Measurements from ENCODE around the gene SPOCK1. TPM values are rescaled to one million over a fixed set of nuclear protein-coding genes. Genes with fewer than 3 reads are reported as not detected.

The SPOCK1 gene
- polyA plus RNA-seq, 3 donors, result 1.8 to 5.7 (median 2.1) TPM

DNA sequence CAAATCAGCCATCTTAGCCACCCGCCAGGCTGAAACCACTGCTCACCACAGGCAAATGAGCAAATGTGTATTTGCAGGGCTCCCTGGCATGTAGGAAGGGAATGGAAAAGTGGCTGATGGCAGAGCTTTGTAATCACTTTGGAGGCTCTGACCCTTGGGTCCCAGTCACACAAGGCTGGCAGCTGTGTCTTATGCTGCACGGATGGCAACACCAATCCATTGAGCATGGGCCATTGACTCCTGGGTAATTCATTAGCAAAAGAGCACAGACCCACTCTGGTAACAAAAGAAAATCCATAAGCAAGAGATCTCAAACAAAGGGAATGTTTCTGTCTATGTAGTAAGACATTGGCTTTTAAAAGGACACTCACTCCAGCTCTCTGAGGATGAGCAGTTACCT is 57.6 kb downstream of the SPOCK1 start:
- DNase-seq, result no peak
- Histone ChIP-seq H3K9ac (ENCODE audit: insufficient read depth, low read length, poor library complexity, severe bottlenecking) (no peak overlapping the region), H2AFZ (ENCODE audit: insufficient read depth, low read depth, low read length, poor library complexity, severe bottlenecking) (no peak overlapping the region), H3K36me3 (replicated peaks in 1 of 2; ENCODE audit: control insufficient read depth in 1 of 2, insufficient read depth in 2 of 2, low read length in 2 of 2) (no peaks in the 10 kb centered on the region), H3K4me1 (ENCODE audit: control insufficient read depth in 1 of 2, insufficient read depth in 2 of 2, low read length in 2 of 2) (no peaks in the 10 kb centered on the region), H4K20me1 (ENCODE audit: insufficient read depth, low read length) (no peaks in the 10 kb centered on the region), H3K9me3 (replicated peaks in 1 of 2; ENCODE audit: control insufficient read depth in 1 of 2, insufficient read depth in 1 of 2, low read length in 2 of 2) (no peaks in the 10 kb centered on the region), H3K4me3 (replicated peaks in 1 of 3; ENCODE audit: low read depth in 2 of 3, low read length in 3 of 3) (no peak overlapping the region), H3K4me2 (replicated peaks; ENCODE audit: extremely low read depth, low read length, poor library complexity, severe bottlenecking) (no peak overlapping the region), H3K27ac (ENCODE audit: low read depth in 1 of 2, low read length in 2 of 2) (no peak overlapping the region), H3K27me3 (ENCODE audit: control insufficient read depth in 2 of 2, insufficient read depth in 2 of 2, low read length in 2 of 2) (no peaks in the 10 kb centered on the region), H3K79me2 (ENCODE audit: insufficient read depth, low read length) (no peaks in the 10 kb centered on the region)
- TF ChIP-seq, protein P1, sequence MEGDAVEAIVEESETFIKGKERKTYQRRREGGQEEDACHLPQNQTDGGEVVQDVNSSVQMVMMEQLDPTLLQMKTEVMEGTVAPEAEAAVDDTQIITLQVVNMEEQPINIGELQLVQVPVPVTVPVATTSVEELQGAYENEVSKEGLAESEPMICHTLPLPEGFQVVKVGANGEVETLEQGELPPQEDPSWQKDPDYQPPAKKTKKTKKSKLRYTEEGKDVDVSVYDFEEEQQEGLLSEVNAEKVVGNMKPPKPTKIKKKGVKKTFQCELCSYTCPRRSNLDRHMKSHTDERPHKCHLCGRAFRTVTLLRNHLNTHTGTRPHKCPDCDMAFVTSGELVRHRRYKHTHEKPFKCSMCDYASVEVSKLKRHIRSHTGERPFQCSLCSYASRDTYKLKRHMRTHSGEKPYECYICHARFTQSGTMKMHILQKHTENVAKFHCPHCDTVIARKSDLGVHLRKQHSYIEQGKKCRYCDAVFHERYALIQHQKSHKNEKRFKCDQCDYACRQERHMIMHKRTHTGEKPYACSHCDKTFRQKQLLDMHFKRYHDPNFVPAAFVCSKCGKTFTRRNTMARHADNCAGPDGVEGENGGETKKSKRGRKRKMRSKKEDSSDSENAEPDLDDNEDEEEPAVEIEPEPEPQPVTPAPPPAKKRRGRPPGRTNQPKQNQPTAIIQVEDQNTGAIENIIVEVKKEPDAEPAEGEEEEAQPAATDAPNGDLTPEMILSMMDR (IDR thresholded peaks at IDR 0.05), result no peak
- H3K4me1 Mint-ChIP-seq, result no peaks in the 10 kb centered on the region
- WGBS (ENCODE audit: insufficient coverage), result no CpG with 5 or more reads among the region's 2 CpGs
- H3K4me3 Mint-ChIP-seq, result no peak overlapping the region
- no peak overlapping the region for H3K27ac Mint-ChIP-seq
- intact Hi-C loops (cut with micrococcal nuclease), result no loop called here
- H3K9me3 Mint-ChIP-seq, result peaks cover 0 to 2% (median 0%) of the 10 kb centered on the region in 7 donors
- no peaks in the 10 kb centered on the region for H3K36me3 Mint-ChIP-seq
- H3K27me3 Mint-ChIP-seq (ENCODE audit: low read depth in 3 of 3), result peaks cover 4 to 12% (median 6%) of the 10 kb centered on the region in 3 donors

DNA sequence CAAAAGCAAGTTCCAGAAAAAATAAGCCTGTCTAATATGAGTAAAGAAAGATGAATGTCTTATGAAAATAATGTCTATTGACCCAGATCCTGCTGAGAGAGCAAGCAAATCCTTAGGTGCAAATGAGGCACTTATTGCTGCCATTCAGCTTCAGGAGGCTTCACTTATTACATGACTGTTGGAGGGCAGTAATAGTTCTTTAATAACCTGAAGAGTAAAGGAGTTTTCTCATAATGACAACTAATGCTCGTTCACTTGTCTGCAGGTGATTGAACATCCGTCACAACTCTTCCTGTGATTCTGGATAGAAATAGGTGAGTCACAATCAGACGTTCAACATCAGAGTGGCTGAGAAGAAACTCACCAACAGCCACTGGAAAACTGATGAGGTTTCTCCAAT is 58.3 kb downstream of the SPOCK1 start:
- H3K9me3 ChIP-seq (replicated peaks in 1 of 2; ENCODE audit: control insufficient read depth in 1 of 2, insufficient read depth in 1 of 2, low read length in 2 of 2), result no peaks in the 10 kb centered on the region
- H3K4me3 Mint-ChIP-seq, result no peak overlapping the region
- TF ChIP-seq, protein P1 (IDR thresholded peaks at IDR 0.05), result no peak
- no peaks in the 10 kb centered on the region for H3K4me1 ChIP-seq (ENCODE audit: control insufficient read depth in 1 of 2, insufficient read depth in 2 of 2, low read length in 2 of 2)
- H3K4me1 Mint-ChIP-seq, result no peaks in the 10 kb centered on the region
- H3K36me3 ChIP-seq (replicated peaks in 1 of 2; ENCODE audit: control insufficient read depth in 1 of 2, insufficient read depth in 2 of 2, low read length in 2 of 2), result no peaks in the 10 kb centered on the region
- H3K27ac ChIP-seq (ENCODE audit: low read depth in 1 of 2, low read length in 2 of 2), result no peak overlapping the region
- peaks cover 0 to 2% (median 0%) of the 10 kb centered on the region in 7 donors for H3K9me3 Mint-ChIP-seq
- DNase-seq, result no peak
- H2AFZ ChIP-seq (ENCODE audit: insufficient read depth, low read depth, low read length, poor library complexity, severe bottlenecking), result no peak overlapping the region
- no peak overlapping the region for H3K27ac Mint-ChIP-seq
- WGBS (ENCODE audit: insufficient coverage), result no CpG with 5 or more reads among the region's 3 CpGs
- no peak overlapping the region for H3K9ac ChIP-seq (ENCODE audit: insufficient read depth, low read length, poor library complexity, severe bottlenecking)
- H3K79me2 ChIP-seq (ENCODE audit: insufficient read depth, low read length), result no peaks in the 10 kb centered on the region
- no peaks in the 10 kb centered on the region for H4K20me1 ChIP-seq (ENCODE audit: insufficient read depth, low read length)
- H3K36me3 Mint-ChIP-seq, result no peaks in the 10 kb centered on the region
- H3K4me2 ChIP-seq (replicated peaks; ENCODE audit: extremely low read depth, low read length, poor library complexity, severe bottlenecking), result no peak overlapping the region
- no peak overlapping the region for H3K4me3 ChIP-seq (replicated peaks in 1 of 3; ENCODE audit: low read depth in 2 of 3, low read length in 3 of 3)
- H3K27me3 ChIP-seq (ENCODE audit: control insufficient read depth in 2 of 2, insufficient read depth in 2 of 2, low read length in 2 of 2), result no peaks in the 10 kb centered on the region
- intact Hi-C loops (cut with micrococcal nuclease), result no loop called here
- H3K27me3 Mint-ChIP-seq (ENCODE audit: low read depth in 3 of 3), result peaks cover 4 to 10% (median 5%) of the 10 kb centered on the region in 3 donors
